OCI-LY7 (cell line): ENCODE results near the gene GPD1L. TPM values are rescaled to one million over a fixed set of nuclear protein-coding genes. Genes with fewer than 3 reads are reported as not detected.
A peak's percentile ranks its signal among the peaks of the same experiment; 100 is the strongest.

Source experiments
- BruUV-seq: library from RNA; stranded (reverse); fragments of 400-500 nt; replicated peaks from 2 replicates; lab custom pipeline; 2021; lab: Mats Ljungman, UMichigan
- CTCF ChIA-PET: fragments of 300-600 bp; sonication (Branson Sonifier 250); formaldehyde crosslinking; loops from one replicate; lab custom pipeline; 2022; ENCODE audit warnings: antibody characterized with exemption; ENCODE audit not compliant: unreplicated experiment; lab: Charles Lee
- POLR2A ChIA-PET: fragments of 300-600 bp; sonication (Branson Sonifier 250); formaldehyde crosslinking; loops from one replicate; lab custom pipeline; 2022; ENCODE audit warnings: antibody characterized with exemption; lab: Charles Lee
- DNase-seq: peaks from one replicate; pipeline ENCODE4 v3.0.0-alpha.2; 2015; ENCODE audit warnings: low spot score
- H2AFZ ChIP-seq: fragments of 200-600 bp; sonication (generic), shearing (Covaris generic); 2 replicates; pipeline ENCODE4 v1.6.1; 2014; ENCODE audit warnings: mild to moderate bottlenecking, antibody characterized with exemption, low read length, moderate library complexity
- H3K27ac ChIP-seq: fragments of 200-600 bp; sonication (generic); 2 replicates; pipeline ENCODE4 v1.5.1; 2014; ENCODE audit warnings: mixed run types, low read depth, mild to moderate bottlenecking, moderate library complexity, low read length, inconsistent platforms; ENCODE audit not compliant: poor library complexity, severe bottlenecking
- H3K36me3 ChIP-seq: fragments of 200-600 bp; sonication (generic); 2 replicates; pipeline ENCODE4 v1.6.1; 2014; ENCODE audit warnings: mild to moderate bottlenecking, antibody characterized with exemption, low read length, moderate library complexity, mixed read lengths; ENCODE audit not compliant: insufficient read depth
- H3K4me1 ChIP-seq: fragments of 200-600 bp; sonication (generic); 2 replicates; pipeline ENCODE4 v1.5.1; 2014; ENCODE audit warnings: mild to moderate bottlenecking, low read length; ENCODE audit not compliant: insufficient read depth, poor library complexity, severe bottlenecking
- H3K4me2 ChIP-seq: fragments of 200-600 bp; sonication (generic); 2 replicates; pipeline ENCODE4 v1.6.1; 2014; ENCODE audit warnings: mild to moderate bottlenecking, low read length
- H3K4me3 ChIP-seq: fragments of 200-600 bp; sonication (generic); 2 replicates; pipeline ENCODE4 v1.5.1; 2014; ENCODE audit warnings: mild to moderate bottlenecking, low read depth, low read length; ENCODE audit not compliant: poor library complexity, severe bottlenecking
- H3K79me2 ChIP-seq: fragments of 200-600 bp; sonication (generic); 2 replicates; pipeline ENCODE4 v1.6.1; 2016; ENCODE audit warnings: low read depth, mild to moderate bottlenecking, low read length, moderate library complexity, mixed read lengths; ENCODE audit not compliant: insufficient read depth
- H3K9me2 ChIP-seq: fragments of 200-600 bp; sonication (generic); 2 replicates; pipeline ENCODE4 v1.6.1; 2016; ENCODE audit warnings: mild to moderate bottlenecking, low read length, mixed read lengths; ENCODE audit not compliant: insufficient read depth
- H3K9me3 ChIP-seq: fragments of 200-600 bp; sonication (generic); 2 replicates; pipeline ENCODE4 v1.6.1; 2014; ENCODE audit warnings: mild to moderate bottlenecking, mixed run types, low read length, mixed read lengths
- H4K20me1 ChIP-seq: fragments of 200-600 bp; sonication (generic); 2 replicates; pipeline ENCODE4 v1.6.1; 2014; ENCODE audit warnings: mild to moderate bottlenecking, antibody characterized with exemption, low read length, moderate library complexity, mixed read lengths; ENCODE audit not compliant: insufficient read depth
- EZH2phosphoT487 ChIP-seq: fragments of 200-600 bp; sonication (generic); IDR thresholded peaks from 2 replicates; pipeline ENCODE4 v1.6.1; 2018; ENCODE audit warnings: low read depth, borderline replicate concordance, mild to moderate bottlenecking, mixed run types, antibody characterized with exemption, low read length, moderate library complexity, mixed read lengths
- intact Hi-C: fragments of 100-400 bp; cut with micrococcal nuclease; formaldehyde crosslinking; loops from one replicate; pipeline ENCODE4 v1.10.0; 2022; ENCODE audit not compliant: unreplicated experiment
- total RNA-seq, 2 experiments: library from RNA; depleted of rRNA in 1 of 2; stranded (reverse); fragments of >200 nt in 1 of 2; shearing (Covaris generic) in 1 of 2; gene quantifications; 2 replicates each; pipeline ENCODE4 v1.2.3, GENCODE V29; 2014 to 2022
- TF ChIP-seq, protein P1 (sequence below): fragments of 200-600 bp; sonication (generic); conservative IDR thresholded peaks from 2 replicates; pipeline ENCODE4 v1.5.1; 2014; ENCODE audit warnings: mild to moderate bottlenecking, antibody characterized with exemption, low read length, moderate library complexity, mixed read lengths

Gene GPD1L
- total RNA-seq, 2 experiments from 2014 or later, result 27.5 to 29.2 TPM

DNA sequence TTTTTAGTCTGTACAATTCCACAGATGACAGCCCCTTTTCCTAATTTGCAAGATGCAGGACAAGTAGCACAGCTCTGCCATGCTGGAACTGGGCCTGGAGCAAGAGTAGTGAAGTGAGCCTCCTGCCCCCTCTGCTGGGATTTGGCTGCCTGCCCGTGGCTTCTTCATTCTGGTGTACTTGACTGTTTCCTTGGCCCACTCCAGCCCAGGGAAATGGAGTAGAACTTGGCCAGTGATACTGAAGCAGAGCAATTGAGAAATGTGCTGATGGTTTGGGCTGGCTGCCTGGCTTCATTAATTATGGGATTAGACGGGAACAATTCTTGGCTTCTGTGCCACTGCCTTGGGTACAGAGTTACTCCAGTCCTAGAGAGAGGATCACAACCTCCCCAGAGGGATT, 2.8 kb downstream of the GPD1L start:
- Histone ChIP-seq H3K4me2 (peak overlapping the region; percentile 28; the same call in 1 of the 2 replicates), H3K27ac (no peak overlapping the region), H4K20me1 (no peaks in the 10 kb centered on the region), H3K36me3 (peaks cover under 1% of the 10 kb centered on the region; the same call in 1 of the 2 replicates), H3K4me1 (peaks cover 12% of the 10 kb centered on the region), H3K9me2 (no peaks in the 10 kb centered on the region), H3K9me3 (no peaks in the 10 kb centered on the region), H2AFZ (no peak overlapping the region), H3K4me3 (no peak overlapping the region), H3K79me2 (peaks cover 37% of the 10 kb centered on the region; the same call in 1 of the 2 replicates)
- TF ChIP-seq, protein P1, sequence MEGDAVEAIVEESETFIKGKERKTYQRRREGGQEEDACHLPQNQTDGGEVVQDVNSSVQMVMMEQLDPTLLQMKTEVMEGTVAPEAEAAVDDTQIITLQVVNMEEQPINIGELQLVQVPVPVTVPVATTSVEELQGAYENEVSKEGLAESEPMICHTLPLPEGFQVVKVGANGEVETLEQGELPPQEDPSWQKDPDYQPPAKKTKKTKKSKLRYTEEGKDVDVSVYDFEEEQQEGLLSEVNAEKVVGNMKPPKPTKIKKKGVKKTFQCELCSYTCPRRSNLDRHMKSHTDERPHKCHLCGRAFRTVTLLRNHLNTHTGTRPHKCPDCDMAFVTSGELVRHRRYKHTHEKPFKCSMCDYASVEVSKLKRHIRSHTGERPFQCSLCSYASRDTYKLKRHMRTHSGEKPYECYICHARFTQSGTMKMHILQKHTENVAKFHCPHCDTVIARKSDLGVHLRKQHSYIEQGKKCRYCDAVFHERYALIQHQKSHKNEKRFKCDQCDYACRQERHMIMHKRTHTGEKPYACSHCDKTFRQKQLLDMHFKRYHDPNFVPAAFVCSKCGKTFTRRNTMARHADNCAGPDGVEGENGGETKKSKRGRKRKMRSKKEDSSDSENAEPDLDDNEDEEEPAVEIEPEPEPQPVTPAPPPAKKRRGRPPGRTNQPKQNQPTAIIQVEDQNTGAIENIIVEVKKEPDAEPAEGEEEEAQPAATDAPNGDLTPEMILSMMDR, result 0 out of 2 replicates have a peak, but pooled peaks have one; percentile 16
- no peak for TF ChIP-seq EZH2phosphoT487
- intact Hi-C loops, result no loop called here
- no TSS peak for BruUV-seq
- DNase-seq, result no peak
- POLR2A ChIA-PET, result interaction anchor here (0.9 to 1.2 kb wide), 2 partner anchors 9 to 84 kb away, joined by 3 to 4 read pairs; no protein-coding TSS in a partner anchor
- CTCF ChIA-PET, result no interaction called here

- H3K27ac ChIP-seq, result no peak overlapping the region
- H3K79me2 ChIP-seq, result peaks cover 37% of the 10 kb centered on the region; the same call in 1 of the 2 replicates
- no peak overlapping the region for H2AFZ ChIP-seq
- TF ChIP-seq EZH2phosphoT487, result no peak
- TF ChIP-seq, protein P1, result no peak
- no TSS peak for BruUV-seq
- H3K4me3 ChIP-seq, result no peak overlapping the region
- peaks cover 2% of the 10 kb centered on the region; the same call in 1 of the 2 replicates for H3K9me3 ChIP-seq
- no peak for DNase-seq
- H3K36me3 ChIP-seq, result peaks cover 11% of the 10 kb centered on the region
- ChIA-PET POLR2A (no interaction called here), CTCF (no interaction called here)
- intact Hi-C loops, result no loop called here
- no peak overlapping the region for H3K4me2 ChIP-seq
- no peaks in the 10 kb centered on the region for H3K9me2 ChIP-seq
- no peaks in the 10 kb centered on the region for H4K20me1 ChIP-seq
- H3K4me1 ChIP-seq, result peaks cover 12% of the 10 kb centered on the region
These were observed 3.9 kb downstream of the GPD1L start for GRCh38 chr3:32110233-32110760.

DNA sequence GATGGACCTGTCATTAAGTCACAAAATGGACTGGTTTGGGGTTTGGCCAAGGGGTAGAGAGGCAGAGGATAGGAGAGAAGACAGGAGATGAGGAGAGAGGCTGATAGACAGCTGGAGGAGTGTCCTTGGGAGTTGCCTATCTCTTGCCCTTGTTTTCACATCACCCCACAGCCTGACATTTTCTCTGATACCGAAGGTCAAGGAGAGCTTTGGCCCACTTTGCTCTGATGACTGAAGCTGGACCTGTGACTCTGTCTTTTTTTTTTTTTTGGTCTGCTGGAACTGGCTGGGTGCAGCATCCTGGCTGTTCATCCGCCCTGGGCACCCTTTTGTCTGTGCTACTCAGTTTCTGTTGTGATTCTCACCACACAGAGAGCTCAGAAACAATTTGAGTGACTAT, 5.1 kb downstream of the GPD1L start:
- peaks cover 38% of the 10 kb centered on the region; the same call in 1 of the 2 replicates for H3K79me2 ChIP-seq
- H3K4me1 ChIP-seq, result peaks cover 6% of the 10 kb centered on the region
- H3K36me3 ChIP-seq, result peaks cover 13% of the 10 kb centered on the region
- intact Hi-C loops, result no loop called here
- no peak overlapping the region for H2AFZ ChIP-seq
- no peak overlapping the region for H3K4me2 ChIP-seq
- no peak overlapping the region for H3K4me3 ChIP-seq
- no peaks in the 10 kb centered on the region for H3K9me2 ChIP-seq
- no TSS peak for BruUV-seq
- ChIA-PET POLR2A (interaction anchor here (0.6 to 0.7 kb wide), 2 partner anchors 474 to 811 kb away, joined by 3 to 4 read pairs; no protein-coding TSS in a partner anchor), CTCF (no interaction called here)
- no peak for DNase-seq
- TF ChIP-seq, protein P1, result no peak
- no peak for TF ChIP-seq EZH2phosphoT487
- H3K27ac ChIP-seq, result no peak overlapping the region
- H3K9me3 ChIP-seq, result peaks cover 4% of the 10 kb centered on the region; the same call in 1 of the 2 replicates
- no peaks in the 10 kb centered on the region for H4K20me1 ChIP-seq
